Astrocyte of the cerebellum (primary cell): ENCODE data around the gene MSRB3.

Experiments used
- DNase-seq: peaks from one replicate; pipeline ENCODE4 v3.0.0-alpha.2; 2011; ENCODE audit warnings: low read depth
- H3K4me3 ChIP-seq: 2 replicates; pipeline ENCODE4 v1.5.1; 2011; ENCODE audit warnings: mild to moderate bottlenecking, low read depth, low read length, moderate library complexity
- CTCF ChIP-seq: IDR thresholded peaks from 2 replicates; pipeline ENCODE4 v1.5.1; 2012; ENCODE audit warnings: low read length, low read depth, moderate library complexity, mild to moderate bottlenecking; ENCODE audit errors: missing control alignments
- in situ Hi-C: cut with HindIII; loops from 2 replicates; pipeline ENCODE4 v1.10.0; 2017; ENCODE audit warnings: low sequenced_read_pairs

Gene MSRB3

DNA sequence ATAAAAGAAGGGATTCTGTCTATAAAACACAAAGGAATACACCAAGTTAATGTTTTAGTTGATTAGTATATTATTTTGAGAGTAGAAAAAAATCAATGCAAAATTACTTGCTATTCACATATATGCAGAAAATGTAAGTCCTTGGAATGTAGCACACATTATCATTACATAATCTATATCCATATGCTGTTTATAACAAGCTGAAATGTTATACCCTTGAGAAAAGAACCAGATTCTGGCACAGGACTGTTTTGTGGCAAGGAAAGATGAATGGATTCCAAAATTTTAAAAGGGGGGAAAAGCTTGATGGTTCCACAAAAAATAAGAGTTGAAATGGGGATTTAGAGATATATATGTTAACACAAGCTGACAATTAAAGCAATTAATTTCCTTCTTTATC is 153.6 kb downstream of the MSRB3 start:
- H3K4me3 ChIP-seq: no peak overlapping the region
- no peak for DNase-seq
- no peak for TF ChIP-seq CTCF
- in situ Hi-C loops: no loop called here

DNA sequence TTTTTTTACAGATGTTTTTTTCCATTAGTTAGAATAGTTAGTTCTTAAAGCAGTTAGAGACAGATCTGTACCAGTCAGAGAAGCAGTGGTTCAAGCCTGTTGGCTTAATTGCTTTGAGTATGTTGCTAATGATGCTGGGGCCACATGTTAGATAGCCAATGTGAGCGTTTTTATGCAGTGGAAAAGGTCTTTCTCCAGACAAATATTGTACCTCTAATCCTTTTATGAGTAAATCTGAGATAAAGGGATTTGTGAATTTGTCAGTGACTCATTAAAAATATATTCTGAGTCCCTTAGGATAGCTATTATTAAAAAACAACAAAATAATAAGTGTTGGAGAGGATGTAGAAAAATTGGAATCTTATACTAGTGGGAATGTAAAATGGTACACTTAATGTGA is 154.2 kb downstream of the MSRB3 start:
- no peak overlapping the region for H3K4me3 ChIP-seq
- no peak for TF ChIP-seq CTCF
- in situ Hi-C loops: no loop called here
- DNase-seq: no peak

DNA sequence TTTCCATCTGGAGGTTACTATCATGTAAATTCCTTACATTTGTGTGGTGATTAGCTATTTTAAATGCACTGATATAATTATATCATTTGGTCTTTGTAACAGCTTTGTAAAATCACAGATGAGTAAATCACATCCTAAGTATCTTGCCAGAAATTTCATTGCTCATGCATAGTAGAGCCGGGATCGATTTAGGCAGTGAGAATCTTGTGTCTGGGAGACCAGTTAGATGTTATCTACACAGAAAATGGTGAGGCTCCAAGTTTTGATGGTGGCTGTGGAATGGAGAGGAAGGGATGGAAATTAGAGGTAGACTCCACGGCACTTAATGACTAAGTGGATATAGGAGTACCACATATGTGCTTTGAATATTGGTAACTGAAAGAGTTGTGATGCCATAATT is 156.3 kb downstream of the MSRB3 start:
- no peak for DNase-seq
- in situ Hi-C loops: no loop called here
- TF ChIP-seq CTCF: no peak
- H3K4me3 ChIP-seq: no peak overlapping the region

GRCh38 chr12:65443038-65443437 is 164.6 kb downstream of the MSRB3 start:
- DNase-seq: no peak
- in situ Hi-C loops: no loop called here

DNA sequence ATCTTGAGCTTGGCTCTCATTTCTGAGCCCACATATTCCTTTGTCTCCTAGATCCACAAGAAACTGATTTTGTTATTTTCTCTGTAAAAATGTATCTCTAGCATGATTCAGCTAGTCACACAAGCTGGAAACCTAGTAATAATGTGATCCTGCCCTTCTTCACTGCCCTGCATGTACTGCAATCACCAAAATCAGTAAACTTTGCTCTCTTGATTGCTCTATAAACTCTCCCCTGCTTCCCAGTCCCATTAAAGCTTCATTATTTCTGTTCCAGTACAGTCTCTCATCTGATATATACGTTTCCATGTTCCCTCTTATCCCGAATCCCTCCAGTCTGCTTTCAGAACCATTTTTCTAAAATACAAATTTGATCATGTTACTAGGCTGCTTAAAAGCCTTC is 166.5 kb downstream of the MSRB3 start:
- no peak for DNase-seq
- H3K4me3 ChIP-seq: no peak overlapping the region
- no peak for TF ChIP-seq CTCF
- in situ Hi-C loops: no loop called here

More at GRCh38 chr12:65443038-65443437, 164.6 kb downstream of the MSRB3 start:
- H3K4me3 ChIP-seq: no peak overlapping the region
- no peak for TF ChIP-seq CTCF

GRCh38 chr12:65446901-65447300 is 168.4 kb downstream of the MSRB3 start:
- DNase-seq: no peak
- no peak overlapping the region for H3K4me3 ChIP-seq
- no peak for TF ChIP-seq CTCF
- in situ Hi-C loops: no loop called here

- H3K4me3 ChIP-seq: no peak overlapping the region
- peak; percentile 4 for DNase-seq
- TF ChIP-seq CTCF: no peak
- in situ Hi-C loops: no loop called here
These were observed 170.9 kb downstream of the MSRB3 start for GRCh38 chr12:65449400-65449799.
